ENCODE results near the gene ODC1.

ODC1 gene

DNA sequence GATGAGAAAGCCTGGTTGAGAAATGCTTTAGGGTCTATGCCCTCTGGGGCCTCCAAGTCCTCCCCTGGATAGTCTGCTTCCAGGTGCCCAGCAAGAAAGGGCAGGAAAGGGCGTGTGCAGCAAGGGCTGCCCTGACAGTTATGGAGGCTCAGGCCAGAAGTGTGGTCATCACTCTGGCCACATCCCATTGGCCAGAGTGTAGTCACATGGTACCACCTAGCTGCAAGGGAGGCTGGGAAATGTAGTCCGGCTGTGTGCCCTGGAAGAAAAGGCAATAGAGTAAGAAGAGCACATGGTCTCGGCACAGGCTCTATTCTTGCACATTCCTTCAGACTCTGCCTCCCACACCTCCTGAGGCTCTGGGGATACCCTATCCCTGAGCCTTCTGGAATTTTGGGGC is 35.7 kb downstream of the ODC1 start:
- DNase-seq: no peak

DNA sequence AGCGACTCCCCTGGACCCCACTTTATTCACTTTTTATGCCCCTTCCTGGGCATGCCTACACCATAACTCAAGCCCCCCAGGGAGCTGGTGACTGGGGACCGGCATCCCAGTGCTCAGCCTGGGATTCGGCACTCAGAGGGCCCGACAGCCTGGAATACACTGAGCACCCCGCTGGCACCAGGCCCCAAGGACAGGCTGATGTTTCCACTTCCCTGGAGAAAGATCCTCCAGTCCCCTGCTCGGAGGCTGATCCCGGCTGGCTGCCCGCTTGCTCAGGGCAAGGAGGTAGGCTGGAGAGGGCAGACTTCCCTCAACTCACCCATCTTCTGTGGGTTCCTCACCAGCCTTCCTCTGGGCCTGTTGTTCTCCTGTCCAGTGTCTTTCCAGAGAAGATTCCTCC is 36.6 kb downstream of the ODC1 start:
- DNase-seq: no peak

DNA sequence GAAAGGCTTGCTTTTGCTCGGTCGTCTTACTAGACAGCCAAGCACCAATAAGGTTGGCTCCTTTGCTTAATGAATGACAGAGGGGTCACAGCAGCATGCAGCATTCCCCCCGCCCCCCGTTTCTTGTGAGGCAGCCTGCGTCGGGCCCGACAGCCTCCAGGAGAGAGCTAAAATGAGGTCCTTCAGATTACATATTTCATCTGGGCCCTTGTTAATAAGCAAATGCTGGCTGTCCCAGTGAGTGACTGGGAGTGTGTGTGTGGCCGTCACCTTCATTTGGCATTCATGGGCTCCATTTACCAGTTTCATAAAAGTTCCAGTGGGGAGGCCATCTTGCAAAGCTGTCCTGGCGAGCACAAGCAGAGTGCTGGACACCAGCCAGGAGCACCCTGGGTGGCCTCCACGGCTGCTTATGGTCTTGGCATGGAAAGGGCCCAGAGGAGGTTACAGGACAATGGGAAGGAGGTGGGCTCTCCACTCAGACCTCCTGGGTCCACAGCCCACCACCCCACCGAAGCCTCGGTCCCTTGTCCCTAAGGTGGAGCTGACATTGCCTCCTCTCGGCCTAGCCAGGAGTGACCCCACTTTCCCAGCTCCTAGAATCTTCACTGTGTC is 37.2 kb downstream of the ODC1 start:
- peak; percentile 10 for DNase-seq

DNA sequence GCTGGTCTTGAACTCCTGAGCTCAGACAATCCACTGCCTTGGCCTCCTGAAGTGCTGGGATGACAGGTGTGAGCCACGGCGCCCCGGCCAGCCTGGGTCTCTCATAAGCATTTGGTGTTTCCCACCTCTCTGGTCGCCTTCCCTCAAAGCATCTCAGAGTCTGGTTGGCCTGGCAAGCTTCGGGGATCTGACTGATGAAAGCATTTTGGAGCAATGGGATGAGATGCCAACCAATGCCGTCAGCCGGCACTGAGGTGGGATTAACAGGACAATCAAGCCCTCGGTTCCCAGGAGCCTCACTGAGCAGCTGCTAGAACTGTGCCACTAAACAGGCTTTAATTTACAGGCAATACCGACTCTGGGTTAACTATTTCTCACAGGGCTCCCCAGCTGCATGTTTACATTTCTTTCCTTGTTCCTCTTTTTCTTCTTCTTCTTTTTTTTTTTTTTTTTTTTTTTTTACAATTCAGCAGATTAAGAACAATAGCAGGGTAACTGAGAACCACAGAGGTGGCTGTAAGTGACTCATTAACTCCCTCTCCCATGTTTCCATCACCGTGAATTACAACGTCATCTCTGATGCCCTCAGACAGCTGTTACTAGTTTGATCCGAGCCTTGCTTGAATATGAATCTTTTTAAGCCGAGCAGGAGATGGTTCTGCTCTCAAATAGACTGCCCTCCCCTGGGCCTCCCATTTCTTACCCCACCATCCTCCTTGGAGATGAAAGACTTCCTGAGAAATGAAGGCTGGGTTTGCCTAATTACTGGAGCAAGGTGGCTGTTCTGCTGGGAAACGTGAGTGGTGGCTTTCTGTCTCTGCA is 37.9 kb downstream of the ODC1 start:
- no peak for DNase-seq

DNA sequence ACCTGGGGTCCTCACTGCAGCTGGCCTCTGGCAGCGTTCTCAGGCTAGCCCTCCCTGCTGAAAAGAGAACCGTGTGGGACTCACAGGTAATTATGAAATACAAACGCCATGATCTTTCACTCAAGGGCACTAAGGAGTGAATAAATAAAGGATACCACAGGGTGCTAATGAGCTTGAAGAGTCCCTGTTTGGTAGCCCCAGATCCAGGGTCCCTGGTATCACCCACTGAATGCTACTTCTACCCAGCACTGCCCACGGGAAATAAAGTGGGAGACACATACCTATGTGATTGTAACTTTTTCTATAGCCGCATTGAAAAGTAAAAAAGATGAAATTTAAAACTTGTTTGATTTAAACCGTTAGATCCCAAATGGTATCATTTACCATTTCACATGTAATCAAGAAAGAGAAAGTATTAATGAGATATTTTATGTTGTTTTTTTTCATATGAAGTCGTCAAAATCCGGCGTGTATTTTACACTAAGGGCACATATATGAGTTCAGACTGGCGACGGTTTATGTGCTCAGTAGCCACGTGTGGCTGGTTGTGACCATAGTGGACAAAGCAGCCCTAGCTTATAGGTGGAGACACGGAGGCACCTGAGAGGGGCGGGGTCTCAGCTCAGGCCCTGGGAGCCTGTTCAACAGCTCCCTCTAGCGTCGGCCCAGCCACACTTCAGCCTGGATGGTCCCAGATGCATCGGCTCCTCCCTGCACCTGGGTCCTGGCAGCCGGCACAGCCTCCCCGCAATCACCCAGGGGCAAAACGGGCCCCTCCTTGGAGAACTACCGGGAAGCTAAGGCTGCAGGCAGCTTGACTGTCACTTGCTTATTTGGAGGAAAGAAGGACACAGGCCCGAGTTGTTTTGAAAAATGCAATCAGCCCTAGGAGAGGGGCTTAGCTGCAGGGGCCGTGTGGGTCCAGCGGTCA is 39.2 kb downstream of the ODC1 start:
- peak; percentile 35 for DNase-seq

DNA sequence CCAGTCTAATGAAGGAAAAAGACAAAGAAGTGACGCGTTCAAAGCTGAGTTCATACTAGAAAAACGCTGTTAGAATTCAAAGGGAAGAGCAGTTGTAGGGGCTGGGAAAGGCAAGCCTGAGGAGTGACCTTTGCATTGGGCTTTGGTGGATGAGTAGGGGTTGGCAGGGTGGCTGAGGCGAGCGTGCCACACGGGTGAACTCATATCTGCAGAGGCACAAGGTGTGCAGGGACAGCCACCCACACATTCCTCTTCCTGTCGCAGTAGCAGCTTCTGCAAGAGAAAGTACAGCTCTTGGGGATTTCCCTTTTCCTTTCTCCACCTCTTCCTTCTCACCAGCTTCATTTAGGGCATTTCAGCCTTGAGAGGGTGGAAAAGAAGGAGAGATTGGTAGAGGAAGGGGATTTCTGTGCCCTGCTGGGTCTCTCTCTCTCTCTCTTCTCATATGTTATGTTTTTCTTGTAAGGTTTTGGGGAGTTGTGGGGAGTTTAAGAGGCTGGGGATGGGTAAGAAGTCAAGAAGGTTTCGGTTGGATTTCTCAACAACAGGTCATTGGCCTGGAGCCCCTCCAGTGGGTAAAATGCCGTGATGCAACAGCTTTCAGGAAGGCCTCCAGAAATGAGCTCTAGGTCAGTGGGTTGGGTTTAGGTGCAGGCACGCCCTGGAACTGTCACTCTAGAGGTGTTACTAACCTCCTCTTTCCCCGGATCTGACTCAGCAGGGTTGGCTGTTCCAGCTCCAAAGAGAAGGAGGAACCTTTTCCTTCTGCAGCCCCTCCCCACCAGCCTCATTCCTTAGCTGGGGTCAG is 40.1 kb downstream of the ODC1 start:
- DNase-seq: no peak

DNA sequence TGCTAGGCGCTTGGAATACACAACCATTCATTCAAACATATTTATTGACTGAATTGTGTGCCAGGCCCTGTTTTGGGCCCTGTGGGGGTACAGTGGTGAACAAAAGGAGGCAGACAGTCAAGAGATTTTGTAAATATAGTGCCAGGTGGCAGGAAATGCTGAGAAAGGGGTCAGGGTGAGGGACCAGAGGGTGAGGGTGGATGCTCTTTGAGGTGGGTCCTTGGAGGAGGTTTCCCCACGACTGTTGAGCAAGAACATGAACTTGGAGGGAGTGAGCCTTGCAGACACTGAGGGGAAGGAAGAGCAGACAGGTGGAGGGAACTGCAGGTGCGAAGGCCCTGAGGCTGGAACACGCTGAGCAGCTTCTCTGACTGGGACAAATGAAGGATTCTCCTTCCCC is 40.7 kb downstream of the ODC1 start:
- DNase-seq: no peak

DNA sequence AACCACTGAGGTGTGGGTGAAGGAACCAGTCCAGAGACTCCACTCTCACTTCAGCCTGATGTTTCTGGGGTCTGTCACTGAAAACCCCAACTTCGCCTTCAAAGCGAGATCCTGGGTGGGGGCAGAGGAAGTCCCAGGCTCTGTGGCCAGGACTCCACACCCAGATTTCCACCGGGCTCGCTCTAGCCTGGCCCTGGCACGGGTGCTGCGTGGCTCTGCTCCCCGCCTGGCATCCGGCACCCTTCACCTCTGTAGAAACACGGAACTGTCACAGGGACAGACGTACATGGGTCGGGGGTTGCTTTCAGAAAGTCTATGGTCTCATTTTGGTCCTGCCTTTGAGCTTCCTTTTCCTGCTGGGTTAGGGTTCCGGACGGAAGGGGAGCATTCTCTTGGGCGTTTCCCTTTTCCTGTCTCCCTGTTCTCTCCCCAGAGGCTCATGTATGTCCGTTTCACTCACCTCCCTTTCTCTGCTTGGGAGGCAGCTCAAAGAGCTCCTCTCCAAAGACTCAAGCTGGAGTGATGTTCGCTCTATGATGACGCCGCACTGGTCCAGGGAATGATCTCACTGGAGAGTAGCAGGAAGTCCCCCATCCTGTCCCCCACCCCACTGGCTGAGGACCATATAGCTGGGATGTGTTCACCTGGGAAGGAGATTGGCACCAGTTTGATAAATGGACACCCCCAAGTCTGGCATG is 41.5 kb downstream of the ODC1 start:
- no peak for DNase-seq

DNA sequence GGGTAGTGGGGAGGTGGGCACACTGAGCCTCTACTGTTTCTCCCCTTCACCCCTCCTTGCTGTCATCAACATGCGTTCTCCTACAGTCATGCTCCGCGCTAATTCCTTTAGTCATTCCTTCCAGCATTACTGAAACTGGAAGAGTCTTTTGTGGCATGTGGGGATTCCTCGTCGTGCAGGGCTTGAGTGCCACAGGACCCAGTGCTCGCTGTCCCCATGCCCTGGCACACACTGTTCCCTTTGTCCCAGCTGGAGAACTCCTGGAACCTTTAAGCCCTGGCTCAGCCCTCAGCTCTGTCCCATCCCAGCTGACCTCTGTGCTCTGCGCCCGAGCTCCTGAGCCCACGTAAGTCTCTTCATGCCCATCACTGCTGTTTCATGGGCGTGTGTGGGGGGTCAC is 42.1 kb downstream of the ODC1 start:
- no peak for DNase-seq

DNA sequence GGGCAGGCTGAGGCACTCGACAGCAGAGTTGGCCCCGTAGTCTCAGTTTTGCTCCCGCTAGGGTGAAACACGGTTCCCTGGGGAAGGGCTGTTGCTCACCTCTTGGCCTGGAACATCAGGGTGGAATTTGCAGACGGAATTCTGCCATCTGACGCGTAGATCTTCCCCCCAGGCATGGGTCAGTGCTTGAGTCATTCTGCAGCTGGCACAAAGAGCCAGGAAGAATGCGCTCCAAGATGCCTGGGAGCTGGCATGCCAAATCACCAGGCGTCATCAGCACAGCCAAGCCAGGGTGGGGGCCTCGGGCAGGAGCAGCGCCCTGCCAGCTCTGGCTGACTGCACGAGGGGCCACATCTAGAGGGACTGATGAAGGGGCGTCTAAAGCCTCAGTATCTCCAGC is 42.7 kb downstream of the ODC1 start:
- DNase-seq: no peak

DNA sequence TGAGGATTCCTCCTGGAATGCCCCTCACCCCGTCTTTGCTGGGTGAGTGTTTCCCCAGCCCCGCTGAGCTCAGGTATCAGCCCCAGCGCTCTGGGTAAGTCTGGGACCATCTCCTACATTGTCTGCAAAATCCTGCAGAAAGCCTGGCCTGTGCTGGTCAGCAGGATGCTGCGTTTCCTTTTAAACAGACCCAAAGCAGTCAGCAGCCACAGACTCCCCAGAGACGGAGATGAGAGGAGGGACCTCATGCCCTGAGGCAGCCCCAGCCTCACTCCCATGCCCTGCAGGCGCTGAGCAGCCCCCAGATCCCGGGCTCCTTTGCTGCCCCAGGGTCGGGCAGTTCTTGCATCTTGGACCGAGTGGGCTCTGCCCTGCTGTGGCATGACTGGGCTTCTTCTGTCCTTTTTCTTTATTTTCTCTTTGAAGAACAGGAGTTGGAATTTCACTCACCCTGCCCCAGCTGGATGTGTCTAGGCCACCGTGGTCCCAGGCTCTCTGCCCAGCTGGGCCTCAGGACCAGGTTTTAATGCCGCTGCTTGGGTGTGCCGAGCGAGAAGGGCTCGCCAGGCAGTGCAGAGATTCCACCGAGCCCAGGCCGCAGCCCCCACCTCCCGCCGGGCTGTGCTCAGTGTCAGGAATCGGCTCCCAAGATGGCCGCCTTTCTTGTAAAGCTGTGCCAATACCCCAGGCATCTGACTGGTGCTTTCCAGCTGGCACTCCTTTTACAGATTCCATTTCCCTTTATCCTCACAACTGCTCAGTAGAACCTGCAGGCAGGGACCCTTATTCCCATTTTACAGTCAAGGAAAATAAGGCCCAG is 43.6 kb downstream of the ODC1 start:
- DNase-seq: no peak

DNA sequence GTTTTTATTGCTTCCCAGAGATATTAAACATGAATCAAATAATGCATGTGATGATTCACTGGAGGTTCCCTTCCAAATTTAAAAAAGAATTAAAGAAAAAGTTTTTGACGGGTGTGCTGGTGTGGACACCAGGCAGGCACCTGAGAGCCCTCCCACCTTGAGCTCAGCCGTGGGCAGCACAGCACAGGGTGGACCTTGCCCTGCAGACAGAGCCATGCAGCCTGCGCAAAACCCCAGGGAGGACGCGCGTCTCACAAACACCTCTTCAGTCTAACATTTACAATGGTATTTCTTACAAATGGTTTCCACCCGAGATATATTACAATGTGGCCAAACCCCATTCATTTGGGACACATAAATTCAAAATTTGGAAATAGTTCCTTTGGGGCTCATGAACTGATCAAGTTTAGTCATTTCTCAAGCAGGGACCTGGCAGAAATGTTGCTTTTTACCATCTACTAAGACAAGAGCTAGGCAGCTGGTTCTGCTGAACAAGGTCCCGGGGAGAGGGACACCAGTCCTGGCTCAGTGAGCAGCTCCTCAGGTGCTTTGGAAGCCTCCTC is 45.4 kb downstream of the ODC1 start:
- no peak for DNase-seq

DNA sequence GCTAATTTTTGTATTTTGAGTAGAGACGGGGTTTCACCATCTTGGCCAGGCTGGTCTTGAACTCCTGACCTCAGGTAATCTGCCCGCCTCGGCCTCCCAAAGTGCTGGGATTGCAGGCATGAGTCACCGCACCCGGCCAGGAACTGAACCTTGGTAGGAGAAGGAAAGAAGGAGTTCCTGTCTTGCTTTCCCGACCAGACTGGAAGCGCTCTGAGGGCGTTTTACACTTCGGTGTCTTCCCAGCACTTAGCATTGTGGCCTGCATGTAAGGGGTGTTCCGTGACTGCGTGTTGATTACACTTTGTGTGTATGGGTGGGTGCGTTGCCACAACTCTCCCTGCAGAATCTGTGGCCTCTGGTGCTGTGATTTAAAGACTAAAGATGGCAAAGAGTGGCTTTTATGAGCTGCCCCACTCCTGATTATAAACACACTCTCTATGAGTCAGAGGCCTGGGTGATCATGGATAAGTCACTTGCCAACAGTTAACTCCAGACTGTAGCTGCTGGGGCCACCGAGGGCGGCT is 46.0 kb downstream of the ODC1 start:
- no peak for DNase-seq

DNA sequence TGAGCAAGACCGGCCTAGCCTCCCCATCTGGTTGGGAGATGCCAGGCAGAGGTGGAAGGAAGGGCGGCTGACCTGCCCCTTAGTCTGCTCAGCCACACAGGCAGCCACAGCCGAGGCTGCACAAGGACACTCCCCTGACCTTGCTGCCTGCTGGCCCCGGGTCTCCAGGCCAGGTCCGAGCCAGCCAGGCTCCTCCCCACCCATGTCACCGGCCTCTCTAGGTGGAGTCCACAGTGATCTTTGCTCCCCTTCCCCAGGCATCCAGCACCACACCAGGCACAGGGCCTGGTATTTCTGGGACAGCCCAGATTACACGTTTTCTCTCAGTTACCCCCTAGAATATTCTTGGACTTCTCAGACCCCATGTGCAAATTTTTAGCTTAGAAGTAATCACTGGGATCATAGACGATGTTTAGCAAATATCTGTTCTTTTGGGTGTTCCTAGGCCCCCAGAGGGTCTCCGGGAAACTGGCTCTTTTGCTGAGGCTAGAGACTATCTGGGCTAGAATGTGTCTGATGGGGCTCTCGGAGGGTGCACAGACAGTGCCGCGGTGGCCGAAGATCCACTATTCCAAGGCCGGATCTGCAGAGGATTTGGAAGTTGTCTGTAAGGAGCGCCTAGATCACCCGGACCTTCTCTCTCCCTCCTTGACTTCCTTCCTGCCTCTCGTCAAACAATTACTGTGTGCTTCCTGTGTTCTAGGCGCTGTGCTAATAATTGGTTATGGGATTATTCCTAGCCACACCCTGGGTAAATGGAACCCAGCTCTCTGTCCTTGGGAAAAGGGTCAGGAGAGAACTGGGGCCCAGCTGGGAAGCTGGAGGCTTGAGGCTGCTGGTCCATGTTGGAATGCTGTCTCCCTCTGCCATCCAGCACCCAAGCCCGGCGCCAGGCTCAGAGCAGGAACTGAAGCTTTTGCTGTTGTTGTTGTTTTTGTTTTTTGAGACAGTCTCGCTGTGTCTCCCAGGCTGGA is 46.9 kb downstream of the ODC1 start:
- no peak for DNase-seq

DNA sequence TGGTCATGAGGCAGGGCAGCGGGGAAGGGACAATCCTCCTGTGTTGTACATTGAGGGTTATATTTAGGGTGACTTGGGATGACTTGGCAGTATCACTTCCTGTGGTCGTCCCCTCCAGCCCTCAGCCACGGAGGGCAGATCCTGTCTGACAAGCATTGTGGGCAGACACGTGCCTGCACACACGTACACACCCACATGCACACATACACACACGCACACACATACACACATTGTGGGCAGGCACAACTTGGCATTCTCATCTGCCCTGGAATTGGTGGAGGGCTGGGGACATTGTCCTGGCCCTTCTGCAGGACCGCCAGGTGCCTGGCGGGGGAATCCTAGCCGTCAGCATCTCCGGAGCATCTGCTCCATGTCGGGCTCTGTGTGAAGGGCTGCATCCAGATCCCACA is 47.6 kb downstream of the ODC1 start:
- DNase-seq: no peak

DNA sequence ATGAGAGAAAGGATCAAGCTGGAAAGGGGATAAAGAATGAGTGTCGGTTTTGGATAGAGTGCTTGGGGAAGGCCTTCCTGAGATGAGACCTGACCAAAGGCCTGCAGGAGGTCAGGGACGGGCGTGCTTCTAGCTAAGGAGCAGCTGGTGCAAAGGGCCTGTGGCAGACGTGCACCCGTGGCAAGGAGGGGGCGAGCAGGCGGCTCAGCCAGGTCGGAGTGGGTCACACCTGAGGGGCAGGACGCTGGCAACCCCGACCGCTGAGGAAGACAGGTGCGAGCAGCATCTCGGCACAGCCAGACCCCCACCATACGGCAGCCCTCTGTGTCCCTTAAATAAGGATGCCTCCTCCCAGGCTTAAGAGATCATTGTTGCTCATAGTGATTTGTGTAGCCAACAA is 48.1 kb downstream of the ODC1 start:
- DNase-seq: no peak

DNA sequence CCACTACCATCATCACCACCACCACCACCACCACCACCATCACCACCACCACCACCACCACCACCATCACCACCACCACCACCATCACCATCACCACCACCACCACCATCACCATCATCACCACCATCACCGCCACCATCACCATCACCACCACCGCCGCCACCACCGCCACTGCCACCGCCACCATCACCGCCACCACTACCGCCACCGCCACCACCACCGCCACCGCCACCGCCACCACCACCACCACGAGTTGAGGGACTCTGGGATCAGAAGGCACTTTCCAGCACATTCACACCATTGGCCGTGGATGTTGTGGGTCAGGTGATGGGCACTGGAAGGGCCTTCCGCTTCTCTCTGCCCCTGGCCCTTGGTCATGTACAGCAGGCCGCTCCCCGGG is 48.8 kb downstream of the ODC1 start:
- no peak for DNase-seq

DNA sequence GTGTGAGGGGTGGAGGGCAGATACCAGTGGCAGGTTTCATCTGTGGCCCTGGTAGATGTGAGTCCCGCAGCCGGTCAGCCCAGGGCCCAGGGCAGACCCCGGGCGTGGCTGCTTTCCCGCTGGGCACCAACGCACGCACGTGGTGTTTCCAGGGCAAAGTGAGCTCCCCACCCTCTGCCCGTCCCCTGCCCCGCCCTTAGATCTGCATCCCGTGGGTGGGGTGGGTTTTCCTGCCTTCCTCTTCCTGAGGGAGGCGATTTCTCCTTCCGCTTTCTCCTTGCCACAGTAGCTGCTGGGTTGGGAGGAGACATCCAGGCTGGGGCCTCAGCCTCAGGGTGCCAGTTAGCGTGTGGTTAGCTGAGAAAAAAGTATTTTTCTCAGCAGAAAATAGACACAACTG is 49.6 kb downstream of the ODC1 start:
- no peak for DNase-seq

DNA sequence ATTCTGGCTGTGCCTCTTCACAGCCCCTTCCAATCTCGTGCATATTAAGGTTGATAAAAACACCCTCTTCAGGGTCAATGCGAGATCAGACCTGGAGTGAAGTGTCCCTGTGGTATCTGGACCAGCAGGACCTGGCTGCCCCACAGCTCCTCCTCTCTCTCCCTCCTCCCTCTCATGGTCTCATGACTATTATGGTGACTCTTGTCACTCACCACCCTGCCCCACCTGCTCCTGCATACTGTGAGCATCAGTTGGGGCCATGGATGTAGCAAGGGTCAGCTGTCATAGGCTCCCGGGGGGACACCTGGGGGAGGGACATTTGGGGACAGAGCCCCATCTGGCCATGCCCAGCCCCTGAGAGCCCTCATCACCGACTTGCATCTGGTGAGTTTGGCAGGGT is 50.2 kb downstream of the ODC1 start:
- DNase-seq: no peak

All from NCI-H1092 (cell line).